Measurements from ENCODE around the gene SKAP1.

The SKAP1 gene

GRCh38 chr17:48429638-48430586 lies at the start of gene SKAP1:
Gene SKAP1, minus strand, starts transcription at chr17:48430214.
- DNase-seq (ENCODE audit: low read depth in 2 of 2) = peak; percentile 49 to 52

DNA sequence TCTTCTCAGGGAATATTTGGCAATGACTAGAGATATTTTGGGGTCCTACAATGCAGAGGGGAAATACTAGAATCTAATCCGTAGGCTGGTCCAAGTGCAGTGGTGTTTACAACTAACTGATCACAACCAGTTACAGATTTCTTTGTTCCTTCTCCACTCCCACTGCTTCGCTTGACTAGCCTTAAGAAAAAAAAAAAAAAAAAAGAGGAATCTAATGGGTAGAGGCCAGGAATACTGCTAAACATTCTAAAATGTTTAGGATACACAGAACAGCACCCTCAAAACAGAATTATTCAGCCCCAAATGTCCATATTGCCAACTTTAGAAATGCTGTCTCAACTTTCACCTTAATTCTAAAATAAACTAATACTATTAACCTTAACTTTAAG lies 49.0 kb upstream of the SKAP1 start:
- no peak for DNase-seq (ENCODE audit: low read depth in 2 of 2)

DNA sequence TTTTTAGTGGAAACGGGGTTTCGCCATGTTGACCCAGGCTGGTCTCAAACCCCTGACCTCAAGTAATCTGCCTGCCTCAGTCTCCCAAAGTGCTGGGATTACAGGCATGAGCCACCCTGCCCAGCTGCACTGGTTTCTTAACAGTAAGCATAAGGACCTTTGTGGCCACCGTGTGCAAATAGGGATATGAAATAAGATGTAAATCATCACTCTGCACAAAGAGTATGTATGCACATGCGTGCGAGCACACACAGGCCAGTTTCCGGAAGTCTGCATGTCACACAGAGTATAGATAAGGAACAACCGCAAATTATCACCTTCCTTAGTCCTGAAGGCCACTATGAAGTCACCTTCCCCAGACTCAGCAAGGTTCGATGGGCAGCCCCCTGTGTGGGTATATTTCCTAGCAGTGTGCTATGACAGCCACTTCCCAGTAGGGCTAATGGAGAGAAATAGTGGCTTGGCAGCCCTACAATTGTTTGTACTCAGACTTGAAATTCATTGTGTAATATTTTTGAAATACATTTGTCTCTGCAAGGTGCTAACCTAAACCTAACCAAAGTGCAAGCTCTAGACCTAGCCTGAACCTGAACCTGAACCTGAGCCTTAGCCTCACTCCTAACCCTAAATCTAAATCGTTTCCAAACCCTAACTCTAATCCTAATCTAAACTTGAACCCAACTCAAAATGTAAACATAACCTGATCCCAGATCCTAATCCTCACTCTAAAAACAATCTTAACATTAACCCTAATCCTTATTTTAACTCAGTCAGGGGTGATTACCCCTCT lies 48.4 kb upstream of the SKAP1 start:
- DNase-seq (ENCODE audit: low read depth in 2 of 2) = peak in 1 of 2 donors; percentile 5

GRCh38 chr17:48477221-48477620 lies 47.2 kb upstream of the SKAP1 start:
- DNase-seq (ENCODE audit: low read depth in 2 of 2) = no peak

- no peak for DNase-seq (ENCODE audit: low read depth in 2 of 2)
Observed at GRCh38 chr17:48472411-48473281, 42.6 kb upstream of the SKAP1 start.

GRCh38 chr17:48471817-48472410 lies 41.9 kb upstream of the SKAP1 start:
- no peak for DNase-seq (ENCODE audit: low read depth in 2 of 2)

- DNase-seq (ENCODE audit: low read depth in 2 of 2) = no peak
Observed at GRCh38 chr17:48470388-48471034, 40.5 kb upstream of the SKAP1 start.

- no peak for DNase-seq (ENCODE audit: low read depth in 2 of 2)
Observed at GRCh38 chr17:48469227-48469626, 39.2 kb upstream of the SKAP1 start.

DNA sequence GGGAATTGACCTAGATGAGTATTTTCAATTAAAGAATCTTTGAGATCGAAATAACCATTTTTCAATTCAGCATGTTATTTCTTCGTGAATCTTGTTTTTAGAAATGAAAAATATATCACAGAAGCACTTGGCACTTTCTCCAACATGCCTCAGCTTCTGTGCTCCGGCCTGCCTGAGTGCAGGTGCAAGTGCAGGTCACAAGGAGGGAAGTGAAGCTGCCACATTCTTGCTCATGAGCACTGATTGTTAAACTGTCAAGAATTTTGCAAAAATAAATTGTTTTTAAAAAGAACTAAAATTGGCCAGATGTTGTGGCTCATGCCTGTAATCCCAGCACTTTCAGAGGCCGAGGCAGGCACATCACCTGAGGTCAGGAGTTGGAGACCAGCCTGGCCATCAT lies 38.3 kb upstream of the SKAP1 start:
- no peak for DNase-seq (ENCODE audit: low read depth in 2 of 2)

- DNase-seq (ENCODE audit: low read depth in 2 of 2) = no peak
Observed at GRCh38 chr17:48465884-48466283, 35.9 kb upstream of the SKAP1 start.

- DNase-seq (ENCODE audit: low read depth in 2 of 2) = no peak
Observed at GRCh38 chr17:48463526-48463925, 33.5 kb upstream of the SKAP1 start.

DNA sequence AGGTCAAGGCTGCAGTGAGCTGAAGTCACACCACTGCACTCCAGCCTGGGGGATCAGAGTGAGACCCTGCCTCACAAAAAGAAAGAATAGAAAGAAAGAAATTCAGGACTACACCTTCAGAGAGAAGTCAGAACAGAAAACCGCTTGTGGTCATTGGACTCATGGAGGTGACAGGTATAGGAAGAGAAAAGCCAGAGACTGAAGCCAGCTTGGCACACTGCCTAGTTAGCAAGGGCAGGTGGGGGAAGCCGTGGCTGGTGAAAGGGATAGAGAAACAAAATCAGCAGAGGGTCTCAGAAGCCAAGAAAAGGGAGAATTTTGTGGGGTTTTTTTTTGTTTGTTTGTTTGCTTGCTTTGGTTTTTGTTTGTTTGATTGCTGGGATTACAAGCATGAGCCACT lies 32.9 kb upstream of the SKAP1 start:
- no peak for DNase-seq (ENCODE audit: low read depth in 2 of 2)

DNA sequence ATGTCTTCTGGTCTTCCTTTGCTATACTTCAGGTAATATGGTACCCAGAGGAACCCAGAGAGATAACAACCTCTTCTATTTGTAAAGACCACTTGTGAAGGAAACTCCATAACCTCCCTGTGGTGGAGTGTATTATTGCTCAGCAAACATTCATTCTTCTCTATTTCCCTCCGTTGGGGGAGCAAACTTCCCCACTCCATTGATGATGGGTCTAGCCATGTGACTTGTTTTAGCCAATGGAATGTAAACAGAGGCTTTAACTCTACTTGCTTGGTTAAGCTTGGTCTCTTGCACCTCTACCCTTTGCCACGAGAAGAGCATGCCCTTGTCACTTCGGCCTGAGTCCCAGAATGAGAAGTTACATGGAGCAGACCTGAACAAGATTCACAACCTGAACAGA lies 30.0 kb upstream of the SKAP1 start:
- no peak for DNase-seq (ENCODE audit: low read depth in 2 of 2)

DNA sequence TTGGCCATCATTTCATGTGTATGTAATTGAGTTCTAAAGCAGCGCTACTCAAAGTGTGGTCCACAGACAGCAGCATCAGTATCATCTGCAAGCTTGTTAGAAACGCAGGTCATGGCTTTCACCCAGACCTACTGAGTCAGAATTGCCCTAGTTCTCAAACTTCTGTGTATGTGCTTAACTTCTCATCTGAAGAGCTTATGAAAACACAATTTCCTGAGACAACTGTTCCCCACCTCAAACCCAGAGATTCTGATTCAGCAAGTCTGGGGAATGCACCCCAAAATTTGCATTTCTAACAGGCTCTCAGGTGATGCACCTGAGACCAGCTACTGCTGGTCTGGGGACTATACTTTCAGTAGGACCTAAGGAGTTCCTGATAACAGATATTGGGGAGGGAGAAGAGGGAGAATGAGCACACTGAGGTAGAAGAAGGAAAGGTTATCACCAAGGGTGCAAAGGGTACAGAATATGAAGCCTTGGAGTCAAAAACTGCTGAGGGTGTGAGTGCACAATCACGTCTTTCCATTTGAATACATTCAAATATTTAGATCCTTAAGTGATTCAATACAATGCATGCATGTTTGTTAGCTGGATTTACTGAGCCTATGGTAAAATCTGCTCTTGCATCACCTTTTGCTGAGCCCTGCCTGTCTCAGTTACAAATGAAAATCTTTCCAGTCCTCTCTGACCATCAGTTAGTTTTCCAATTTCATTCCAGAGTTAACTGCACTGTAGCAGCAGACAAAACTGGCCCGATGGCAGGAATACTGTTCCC lies 29.2 kb upstream of the SKAP1 start:
- no peak for DNase-seq (ENCODE audit: low read depth in 2 of 2)

- DNase-seq (ENCODE audit: low read depth in 2 of 2) = peak; percentile 59 to 65
Observed at GRCh38 chr17:48457080-48457836, 27.2 kb upstream of the SKAP1 start.

DNA sequence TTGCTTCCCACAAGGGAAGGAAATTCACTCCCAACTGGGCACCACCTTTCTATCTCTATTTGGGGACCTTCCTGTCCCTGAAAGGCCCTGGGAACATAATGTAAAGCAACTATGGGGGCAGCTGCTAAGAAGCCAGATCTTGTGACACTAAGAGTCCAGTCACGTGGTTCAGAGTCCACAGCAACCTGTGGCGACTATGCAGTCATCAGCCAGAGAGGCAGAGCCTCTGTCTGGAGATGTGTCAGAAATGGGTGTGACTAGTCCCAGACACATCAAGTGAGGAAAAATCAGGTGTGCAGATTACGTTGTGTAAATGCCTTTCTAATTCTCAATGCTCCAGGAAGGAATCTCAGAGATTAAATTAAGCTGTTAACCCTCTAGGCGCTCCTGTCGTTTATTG lies 26.6 kb upstream of the SKAP1 start:
- no peak for DNase-seq (ENCODE audit: low read depth in 2 of 2)

GRCh38 chr17:48455791-48456190 lies 25.8 kb upstream of the SKAP1 start:
- no peak for DNase-seq (ENCODE audit: low read depth in 2 of 2)

DNA sequence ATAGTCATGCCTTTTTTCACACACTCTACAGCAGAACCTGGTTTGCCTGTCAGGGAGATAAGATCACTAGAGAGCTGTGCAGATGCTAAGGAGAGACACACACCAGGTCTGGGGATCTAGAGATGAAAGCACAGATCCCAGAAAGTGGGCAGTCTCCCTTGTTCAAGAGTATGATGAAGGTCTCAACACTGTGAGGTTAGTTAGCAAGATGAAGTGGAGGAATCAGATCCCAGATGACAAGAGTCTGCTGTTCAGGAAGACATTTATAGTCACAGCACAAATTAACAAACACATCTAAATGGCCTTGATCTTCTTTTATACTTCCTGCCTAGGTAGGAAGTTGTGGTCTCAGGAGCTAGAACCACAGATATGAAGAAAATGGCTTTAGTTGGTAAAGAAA lies 23.4 kb upstream of the SKAP1 start:
- no peak for DNase-seq (ENCODE audit: low read depth in 2 of 2)

DNA sequence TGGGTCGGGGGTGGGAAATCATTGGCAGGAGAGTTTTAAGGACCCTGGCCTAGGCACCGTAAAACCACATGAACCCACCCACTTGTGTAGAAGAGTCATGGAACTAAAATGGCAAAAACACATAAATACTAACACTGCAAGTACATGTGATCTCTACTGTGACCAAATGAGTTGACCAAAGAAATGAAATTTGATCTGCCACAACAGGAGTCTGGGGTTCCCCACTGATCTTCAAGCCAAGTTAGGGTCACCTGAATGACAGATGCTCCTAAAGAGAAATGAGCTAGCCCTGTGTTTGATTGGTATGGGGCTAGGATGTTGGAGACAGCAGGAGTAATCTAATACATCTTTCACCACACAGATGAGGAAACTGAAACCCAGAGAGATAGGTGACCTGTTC lies 21.5 kb upstream of the SKAP1 start:
- DNase-seq (ENCODE audit: low read depth in 2 of 2) = no peak

Data from stimulated activated CD4-positive, alpha-beta T cell treated with anti-CD3 and anti-CD28 coated beads, Interleukin-4, amount 100 ng/mL, for 48 hours (primary cell).